Peyer's patch (tissue), 4 donors: ENCODE measurements around the gene RNF41. TPM values are rescaled to one million over a fixed set of nuclear protein-coding genes. Genes with fewer than 3 reads are reported as not detected.
"Not testable (repeated sequence)": the region's sequence is repeated elsewhere in the genome, so short reads cannot be mapped to it uniquely, and the experiment has no call there.

ENCODE experiments used
- DNase-seq, 3 donors: peaks; one replicate each; pipeline ENCODE4 v3.0.0-alpha.2; 2017 to 2019
- H3K27ac ChIP-seq, 4 donors: fragments of 200-600 bp; sonication (generic); one replicate each; pipeline ENCODE4 v1.5.1; 2016 to 2019
- H3K27me3 ChIP-seq, 2 donors: fragments of 200-600 bp; sonication (generic); one replicate each; pipeline ENCODE4 v1.5.1; 2019
- H3K36me3 ChIP-seq, 3 donors: fragments of 200-600 bp; sonication (generic); one replicate each; pipeline ENCODE4 v1.5.1; 2016 to 2019
- H3K4me1 ChIP-seq, 4 donors: fragments of 200-600 bp; sonication (generic); one replicate each; pipeline ENCODE4 v1.5.1; 2016 to 2019
- H3K4me3 ChIP-seq, 4 donors: fragments of 200-600 bp; sonication (generic); 1 replicate in 3 of 4; 2 replicates in 1 of 4; pipeline ENCODE4 v1.5.1; 2016 to 2019; ENCODE audit warnings: mild to moderate bottlenecking in 1 of 4
- H3K9me3 ChIP-seq, 4 donors: fragments of 200-600 bp; sonication (generic); one replicate each; pipeline ENCODE4 v1.5.1; 2016 to 2019; ENCODE audit warnings: mild to moderate bottlenecking in 1 of 4
- CTCF ChIP-seq, 6 experiments: fragments of 450-650 bp in 4 of 6; fragments of 200-600 bp in 2 of 6; sonication (generic) in 1 of 6; IDR thresholded peaks; one replicate each; pipeline ENCODE4 v1.5.1; 2017 to 2019; ENCODE audit warnings: antibody characterized with exemption in 6 of 6, mild to moderate bottlenecking in 3 of 6, moderate library complexity in 1 of 6
- POLR2A ChIP-seq, 2 donors: fragments of 450-650 bp; IDR thresholded peaks; one replicate each; pipeline ENCODE4 v1.5.1; 2017; ENCODE audit warnings: antibody characterized with exemption in 2 of 2, mild to moderate bottlenecking in 2 of 2, moderate library complexity in 2 of 2
- total RNA-seq, 4 donors: library from RNA; depleted of rRNA; stranded (reverse); fragments of >200 nt; gene quantifications; one replicate each; pipeline ENCODE4 v1.1.0, GENCODE V29; 2016

Gene RNF41
- total RNA-seq, 4 donors from 2014 or later = 23.8 to 52.0 (median 37.6) TPM

DNA sequence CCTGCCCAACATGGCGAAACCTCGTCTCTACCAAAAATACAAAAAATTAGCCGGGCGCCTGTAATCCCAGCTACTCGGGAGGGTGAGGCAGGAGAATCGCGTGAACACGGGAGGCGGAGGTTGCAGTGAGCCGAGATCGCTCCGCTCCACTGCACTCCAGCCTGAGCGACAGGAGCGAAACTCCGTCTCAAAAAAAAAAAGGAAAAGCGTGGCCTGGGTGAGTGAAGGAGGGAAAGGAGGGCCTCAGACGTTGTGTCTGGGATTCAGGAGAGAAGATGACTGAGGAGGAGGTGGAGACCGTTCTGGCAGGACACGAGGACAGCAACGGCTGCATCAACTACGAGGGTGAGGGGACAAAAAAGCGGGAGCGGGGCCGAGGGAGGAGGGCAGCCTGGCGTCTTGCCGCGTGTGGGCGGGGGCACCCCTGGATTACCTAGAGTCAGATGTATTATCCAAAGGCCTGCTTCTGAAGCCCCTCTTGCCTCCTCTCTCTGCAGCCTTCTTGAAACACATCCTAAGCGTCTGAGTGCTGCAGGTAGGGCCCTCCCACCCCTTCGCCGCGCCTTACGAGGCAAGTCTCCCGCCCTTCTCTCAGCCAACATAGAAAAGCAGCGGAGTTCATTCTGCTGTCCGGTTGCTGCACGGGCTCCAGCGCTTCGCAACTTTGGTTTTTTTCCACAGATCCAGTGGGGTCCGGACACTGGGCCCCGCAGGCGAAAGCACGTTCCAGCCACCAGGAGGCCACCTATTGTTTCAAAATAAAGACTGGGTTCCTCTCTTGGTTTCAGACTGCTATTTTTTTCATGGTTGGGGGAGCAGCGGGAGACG lies 64.3 kb downstream of the RNF41 start:
- Histone ChIP-seq H3K9me3 (no peaks in the 10 kb centered on the region), H3K36me3 (peaks cover 0 to 30% (median 0%) of the 10 kb centered on the region in 3 donors), H3K27ac (peak overlapping the region; percentile 91 to 100 (median 97)), H3K4me3 (peak overlapping the region; percentile 62 to 96 (median 80)), H3K27me3 (no peaks in the 10 kb centered on the region), H3K4me1 (peaks cover 4 to 49% (median 24%) of the 10 kb centered on the region in 4 donors)
- peak; percentile 33 to 50 for TF ChIP-seq POLR2A (IDR thresholded peaks at IDR 0.05)
- peak; percentile 58 to 79 (median 64) for TF ChIP-seq CTCF (IDR thresholded peaks at IDR 0.05)
- peak; percentile 71 to 87 (median 82) for DNase-seq

- DNase-seq, H3K9me3 ChIP-seq, H3K27me3 ChIP-seq: not testable (repeated sequence)
- peaks cover 4 to 43% (median 24%) of the 10 kb centered on the region in 4 donors for H3K4me1 ChIP-seq
- H3K36me3 ChIP-seq = peaks cover 0 to 22% (median 0%) of the 10 kb centered on the region in 3 donors
- H3K4me3 ChIP-seq = peak overlapping the region; percentile 62 to 96 (median 80)
- H3K27ac ChIP-seq = peak overlapping the region; percentile 91 to 100 (median 97)
Measured at GRCh38 chr12:56156464-56157200, 65.1 kb downstream of the RNF41 start.

DNA sequence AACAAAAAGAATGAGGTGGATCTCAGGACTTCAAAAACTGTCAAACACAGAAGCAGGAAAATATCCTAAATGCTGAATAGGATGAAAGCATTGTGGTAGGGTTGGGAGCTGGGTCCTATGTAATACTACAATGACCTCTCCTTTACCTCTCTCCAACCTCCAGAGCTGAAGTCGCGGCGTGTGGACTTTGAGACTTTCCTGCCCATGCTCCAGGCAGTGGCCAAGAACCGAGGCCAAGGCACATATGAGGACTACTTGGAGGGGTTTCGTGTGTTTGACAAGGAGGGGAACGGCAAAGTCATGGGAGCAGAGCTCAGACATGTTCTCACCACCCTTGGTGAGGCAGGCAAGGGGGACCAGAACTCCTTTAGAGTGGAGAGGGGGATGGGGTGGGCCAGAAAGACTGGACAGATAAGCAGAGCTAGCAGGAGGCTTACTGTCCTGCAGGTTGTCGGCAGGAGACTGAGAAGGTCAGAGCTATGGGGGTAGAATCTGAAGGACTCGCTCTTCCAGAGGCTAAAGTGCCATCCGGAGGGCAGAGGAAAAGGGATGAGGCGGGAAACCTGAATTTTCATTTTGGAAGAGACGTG lies 66.4 kb downstream of the RNF41 start:
- no peak for TF ChIP-seq CTCF (IDR thresholded peaks at IDR 0.05)
- TF ChIP-seq POLR2A (IDR thresholded peaks at IDR 0.05) = no peak
- Histone ChIP-seq H3K4me3 (no peak overlapping the region), H3K27ac (no peak overlapping the region), H3K27me3 (no peaks in the 10 kb centered on the region), H3K36me3 (peaks cover 0 to 10% (median 0%) of the 10 kb centered on the region in 3 donors), H3K4me1 (peaks cover 0 to 35% (median 18%) of the 10 kb centered on the region in 4 donors), H3K9me3 (no peaks in the 10 kb centered on the region)
- DNase-seq = peak in 1 of 3 donors; percentile 59

DNA sequence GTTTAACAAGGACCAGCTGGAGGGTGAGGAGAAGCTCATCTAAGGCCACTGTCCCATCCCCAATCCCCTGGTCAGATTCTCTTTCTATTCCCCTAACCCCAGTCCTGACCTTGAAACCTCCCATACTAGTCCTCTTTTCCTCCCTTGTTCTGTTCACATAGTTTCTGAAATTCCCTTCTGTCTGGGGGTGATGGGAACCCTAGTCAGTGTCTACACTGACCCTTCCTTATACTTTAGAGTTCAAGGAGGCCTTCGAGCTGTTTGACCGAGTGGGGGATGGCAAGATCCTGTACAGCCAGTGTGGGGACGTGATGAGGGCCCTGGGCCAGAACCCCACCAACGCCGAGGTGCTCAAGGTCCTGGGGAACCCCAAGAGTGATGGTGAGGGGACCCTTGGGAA lies 66.9 kb downstream of the RNF41 start:
- Histone ChIP-seq H3K27ac (no peak overlapping the region), H3K4me3 (no peak overlapping the region), H3K36me3 (peaks cover 0 to 4% (median 0%) of the 10 kb centered on the region in 3 donors), H3K9me3 (no peaks in the 10 kb centered on the region), H3K27me3 (no peaks in the 10 kb centered on the region), H3K4me1 (peaks cover 0 to 30% (median 12%) of the 10 kb centered on the region in 4 donors)
- DNase-seq = no peak
- TF ChIP-seq POLR2A (IDR thresholded peaks at IDR 0.05) (no peak), CTCF (IDR thresholded peaks at IDR 0.05) (no peak)

DNA sequence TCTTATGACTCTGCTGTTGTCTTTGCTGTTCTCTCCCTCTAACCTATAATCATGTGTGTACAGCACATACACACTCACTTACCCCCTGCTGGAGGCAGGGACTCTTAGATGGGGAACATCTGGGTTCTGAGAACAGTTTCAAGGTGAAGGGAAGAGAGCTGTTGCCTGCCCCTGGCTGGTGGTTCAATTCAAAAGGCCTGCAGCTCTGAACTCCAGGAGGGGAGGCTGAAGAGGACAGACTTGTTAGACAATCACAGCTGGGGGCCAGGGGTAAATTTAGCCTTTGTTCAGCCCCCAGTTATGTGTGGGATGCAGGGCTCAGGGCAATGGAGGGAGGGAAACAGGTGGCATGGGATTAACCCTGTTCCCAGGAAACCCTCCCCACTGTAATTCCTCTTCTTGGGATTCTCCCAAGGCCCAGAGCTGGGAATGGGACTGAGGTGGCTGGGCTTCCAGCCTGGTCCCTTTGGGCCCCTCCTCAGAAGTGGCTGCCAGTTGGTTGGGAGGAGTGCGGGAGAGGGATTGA lies 67.4 kb downstream of the RNF41 start:
- H3K27ac ChIP-seq = no peak overlapping the region
- peaks cover 0 to 26% (median 7%) of the 10 kb centered on the region in 4 donors for H3K4me1 ChIP-seq
- TF ChIP-seq CTCF (IDR thresholded peaks at IDR 0.05) (no peak), POLR2A (IDR thresholded peaks at IDR 0.05) (no peak)
- H3K27me3 ChIP-seq = no peaks in the 10 kb centered on the region
- H3K4me3 ChIP-seq = no peak overlapping the region
- H3K36me3 ChIP-seq = no peaks in the 10 kb centered on the region
- no peaks in the 10 kb centered on the region for H3K9me3 ChIP-seq
- DNase-seq = no peak
